Transverse colon (tissue), 4 donors: ENCODE data around the gene ANKEF1. TPM values are rescaled to one million over a fixed set of nuclear protein-coding genes. Genes with fewer than 3 reads are reported as not detected.

ENCODE experiments used
- DNase-seq: peaks from one replicate; pipeline ENCODE4 v3.0.0-alpha.2; 2019
- H3K27ac ChIP-seq, 4 donors: fragments of 200-600 bp; sonication (generic); 2 replicates each; pipeline ENCODE4 v1.5.1; 2016 to 2018; ENCODE audit warnings: inconsistent platforms in 4 of 4
- H3K27me3 ChIP-seq: fragments of 200-600 bp; sonication (generic); 2 replicates; pipeline ENCODE4 v1.5.1; 2017; ENCODE audit warnings: inconsistent platforms
- H3K36me3 ChIP-seq, 4 donors: fragments of 200-600 bp; sonication (generic); 2 replicates each; pipeline ENCODE4 v1.5.1; 2017 to 2019; ENCODE audit warnings: inconsistent platforms in 4 of 4
- H3K4me1 ChIP-seq, 4 donors: fragments of 200-600 bp; sonication (generic); 2 replicates each; pipeline ENCODE4 v1.5.1; 2017 to 2020; ENCODE audit warnings: inconsistent platforms in 4 of 4
- H3K4me3 ChIP-seq, 4 donors: fragments of 200-600 bp; sonication (generic); 1 replicate in 1 of 4; 2 replicates in 3 of 4; pipeline versions ENCODE4 v1.5.1 to v1.6.1; 2017 to 2019; ENCODE audit warnings: inconsistent platforms in 4 of 4
- H3K9me3 ChIP-seq, 2 donors: fragments of 200-600 bp; sonication (generic); 2 replicates each; pipeline ENCODE4 v1.5.1; 2017 to 2019; ENCODE audit warnings: inconsistent platforms in 2 of 2
- CTCF ChIP-seq, 5 experiments: fragments of 200-600 bp in 3 of 5; fragments of 450-650 bp in 2 of 5; sonication (generic) in 3 of 5; IDR thresholded peaks; 1 replicate in 2 of 5; 2 replicates in 3 of 5; pipeline ENCODE4 v1.5.1; 2016 to 2017; ENCODE audit warnings: antibody characterized with exemption in 5 of 5, inconsistent platforms in 3 of 5, mild to moderate bottlenecking in 2 of 5, moderate library complexity in 1 of 5
- EP300 ChIP-seq: sonication (generic); formaldehyde crosslinking; IDR thresholded peaks from one replicate; pipeline ENCODE4 v1.6.1; 2017; ENCODE audit warnings: antibody characterized with exemption, low read depth
- POLR2A ChIP-seq: fragments of 450-650 bp; IDR thresholded peaks from one replicate; pipeline ENCODE4 v1.6.1; 2016; ENCODE audit warnings: antibody characterized with exemption, mild to moderate bottlenecking, moderate library complexity
- POLR2AphosphoS5 ChIP-seq, 3 donors: sonication (generic); formaldehyde crosslinking; IDR thresholded peaks; one replicate each; pipeline ENCODE4 v1.6.1; 2016; ENCODE audit warnings: antibody characterized with exemption in 3 of 3
- WGBS, 2 donors: methylation state at CpG; one replicate each; pipeline ENCODE4 v1.1.5; 2018; ENCODE audit warnings: low coverage in 1 of 2; 5-methylcytosine and 5-hydroxymethylcytosine counted together
- in situ Hi-C, 4 donors: fragments of 200-750 bp; cut with MboI; loops; one replicate each; pipeline versions ENCODE4 v1.15.0 to v1.15.1; 2017; ENCODE audit warnings: low sequenced_read_pairs in 3 of 4, low pct_ligation_motif_present in 1 of 4, low pct_unique_long_range_greater_than_20kb in 1 of 4
- intact Hi-C: fragments of 100-400 bp; cut with DNase I; formaldehyde crosslinking; loops from one replicate; pipeline ENCODE4 v1.15.1; 2023; ENCODE audit warnings: low total_unique reads
- total RNA-seq, 4 donors: library from RNA; depleted of rRNA; stranded (reverse); fragments of >200 nt; gene quantifications; one replicate each; pipeline ENCODE4 v1.1.0, GENCODE V29; 2016

The ANKEF1 gene
- total RNA-seq, 4 donors from 2014 or later: 0.60 to 5.6 (median 4.7) TPM

GRCh38 chr20:10067321-10067720 is 32.5 kb downstream of the ANKEF1 start:
- no peaks in the 10 kb centered on the region for H3K27me3 ChIP-seq
- intact Hi-C loops (no loop called here), in situ Hi-C loops (no loop called here)
- 51 to 57% methylated on average over 2 of the region's 2 CpGs for WGBS, 2 donors
- no peak overlapping the region for H3K27ac ChIP-seq
- H3K4me1 ChIP-seq: no peaks in the 10 kb centered on the region
- H3K4me3 ChIP-seq: no peak overlapping the region
- TF ChIP-seq POLR2AphosphoS5 (IDR thresholded peaks at IDR 0.05) (no peak), CTCF (IDR thresholded peaks at IDR 0.05) (no peak), EP300 (no peak), POLR2A (no peak)
- no peaks in the 10 kb centered on the region for H3K36me3 ChIP-seq
- no peaks in the 10 kb centered on the region for H3K9me3 ChIP-seq
- DNase-seq: no peak

- Histone ChIP-seq H3K4me1 (peaks cover 0 to 7% (median 0%) of the 10 kb centered on the region in 4 donors), H3K36me3 (no peaks in the 10 kb centered on the region), H3K4me3 (no peak overlapping the region), H3K27me3 (no peaks in the 10 kb centered on the region), H3K27ac (no peak overlapping the region), H3K9me3 (no peaks in the 10 kb centered on the region)
- DNase-seq: no peak
- in situ Hi-C loops: no loop called here
- WGBS, 2 donors: 58 to 82% methylated on average over 2 of the region's 2 CpGs
- intact Hi-C loops: no loop called here
- TF ChIP-seq EP300 (no peak), CTCF (IDR thresholded peaks at IDR 0.05) (no peak), POLR2AphosphoS5 (IDR thresholded peaks at IDR 0.05) (no peak), POLR2A (no peak)
These were observed 39.7 kb downstream of the ANKEF1 start for GRCh38 chr20:10074513-10074912.

GRCh38 chr20:10075606-10076005 is 40.8 kb downstream of the ANKEF1 start:
- no peak for DNase-seq
- intact Hi-C loops (no loop called here), in situ Hi-C loops (loop anchor here in 3 of 4 donors (25.0 kb wide), 1 partner anchor 463 kb away; no protein-coding TSS in a partner anchor)
- TF ChIP-seq POLR2A (no peak), EP300 (no peak), POLR2AphosphoS5 (IDR thresholded peaks at IDR 0.05) (no peak), CTCF (IDR thresholded peaks at IDR 0.05) (no peak)
- no peaks in the 10 kb centered on the region for H3K9me3 ChIP-seq
- H3K27ac ChIP-seq: no peak overlapping the region
- no peaks in the 10 kb centered on the region for H3K36me3 ChIP-seq
- no peak overlapping the region for H3K4me3 ChIP-seq
- 70% methylated on average over 2 of the region's 2 CpGs; no CpG with 5 or more reads in 1 of the 2 donors for whole genome bisulfite sequencing, 2 donors
- no peaks in the 10 kb centered on the region for H3K27me3 ChIP-seq
- H3K4me1 ChIP-seq: peaks cover 0 to 7% (median 0%) of the 10 kb centered on the region in 4 donors

- no peaks in the 10 kb centered on the region for H3K27me3 ChIP-seq
- intact Hi-C loops (no loop called here), in situ Hi-C loops (loop anchor here in 3 of 4 donors (25.0 kb wide), 1 partner anchor 464 kb away; no protein-coding TSS in a partner anchor)
- WGBS, 2 donors: 54 to 64% methylated on average over 5 of the region's 5 CpGs
- TF ChIP-seq CTCF (IDR thresholded peaks at IDR 0.05) (no peak), POLR2AphosphoS5 (IDR thresholded peaks at IDR 0.05) (no peak), EP300 (no peak), POLR2A (no peak)
- no peaks in the 10 kb centered on the region for H3K36me3 ChIP-seq
- H3K4me1 ChIP-seq: peaks cover 0 to 7% (median 0%) of the 10 kb centered on the region in 4 donors
- H3K9me3 ChIP-seq: no peaks in the 10 kb centered on the region
- no peak for DNase-seq
- H3K27ac ChIP-seq: no peak overlapping the region
- no peak overlapping the region for H3K4me3 ChIP-seq
These were observed 41.6 kb downstream of the ANKEF1 start for GRCh38 chr20:10076126-10077080.
